Measurements from ENCODE around the gene CTSS.
"Not testable (repeated sequence)": the region's sequence is repeated elsewhere in the genome, so short reads cannot be mapped to it uniquely, and the experiment has no call there.

The CTSS gene

GRCh38 chr1:150772326-150772725 is 6.7 kb upstream of the CTSS start:
- no peak for DNase-seq

GRCh38 chr1:150767704-150768103 is 2.1 kb upstream of the CTSS start:
- DNase-seq: not testable (repeated sequence)

DNA sequence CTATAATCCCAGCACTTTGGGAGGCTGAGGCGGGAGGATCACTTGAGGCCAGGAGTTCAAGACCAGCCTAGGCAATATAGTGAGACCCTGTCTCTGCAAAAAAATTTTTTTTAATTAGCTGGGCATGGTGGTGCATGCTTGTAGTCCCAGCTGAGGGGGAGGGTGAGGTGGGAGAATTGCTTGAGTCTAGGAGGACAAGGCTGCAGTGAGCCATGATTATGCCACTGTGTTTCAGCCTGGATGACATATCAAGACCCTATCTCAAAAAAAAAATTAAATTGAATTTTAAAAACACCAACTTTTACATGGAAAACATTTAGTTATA is 361 bp upstream of the CTSS start:
- not testable (repeated sequence) for DNase-seq

GRCh38 chr1:150764617-150765101 is 919 bp downstream of the CTSS start:
- no peak for DNase-seq

- DNase-seq: no peak
Measured at GRCh38 chr1:150763018-150763417, 2.6 kb downstream of the CTSS start.

DNA sequence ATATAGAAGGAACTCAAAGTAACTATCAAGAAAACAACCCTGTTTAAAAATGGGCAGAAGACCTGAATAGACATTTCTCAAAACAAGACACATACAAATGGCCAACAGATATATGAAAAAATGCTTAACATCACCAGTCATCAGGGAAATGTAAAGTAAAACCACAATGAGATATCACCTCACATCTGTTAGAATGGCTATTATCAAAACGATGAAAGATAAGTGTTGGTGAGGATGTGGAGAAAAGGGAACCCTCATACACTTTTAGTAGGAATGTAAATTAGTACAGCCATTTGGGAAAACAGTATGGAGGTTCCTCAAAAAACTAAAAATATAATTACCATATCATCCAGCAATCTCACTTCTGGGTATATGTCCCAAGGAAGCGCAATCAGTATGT is 3.0 kb downstream of the CTSS start:
- no peak for DNase-seq

- no peak for DNase-seq
Measured at GRCh38 chr1:150761801-150762200, 3.8 kb downstream of the CTSS start.

- DNase-seq: no peak
Measured at GRCh38 chr1:150760013-150760412, 5.6 kb downstream of the CTSS start.

GRCh38 chr1:150753416-150753815 is 12.2 kb downstream of the CTSS start:
- no peak for DNase-seq

DNA sequence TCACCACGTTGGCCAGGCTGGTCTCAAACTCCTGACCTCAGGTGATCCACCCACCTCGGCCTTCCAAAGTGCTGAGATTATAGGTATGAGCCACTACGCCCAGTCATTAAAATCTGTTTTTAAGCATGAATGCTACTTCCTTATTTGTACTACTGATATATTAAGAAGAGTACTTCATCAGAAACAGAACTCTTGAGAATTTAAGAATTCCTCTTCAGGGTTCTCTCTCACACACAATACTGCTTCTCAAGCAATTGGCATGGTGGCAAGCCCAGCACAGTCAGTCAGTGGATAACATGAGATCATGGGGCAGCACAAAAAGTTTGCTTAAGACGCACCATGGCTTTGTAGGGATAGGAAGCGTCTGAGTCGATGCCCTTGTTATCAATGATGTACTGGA is 14.1 kb downstream of the CTSS start:
- no peak for DNase-seq

GRCh38 chr1:150749720-150750311 is 15.8 kb downstream of the CTSS start:
- DNase-seq: no peak

DNA sequence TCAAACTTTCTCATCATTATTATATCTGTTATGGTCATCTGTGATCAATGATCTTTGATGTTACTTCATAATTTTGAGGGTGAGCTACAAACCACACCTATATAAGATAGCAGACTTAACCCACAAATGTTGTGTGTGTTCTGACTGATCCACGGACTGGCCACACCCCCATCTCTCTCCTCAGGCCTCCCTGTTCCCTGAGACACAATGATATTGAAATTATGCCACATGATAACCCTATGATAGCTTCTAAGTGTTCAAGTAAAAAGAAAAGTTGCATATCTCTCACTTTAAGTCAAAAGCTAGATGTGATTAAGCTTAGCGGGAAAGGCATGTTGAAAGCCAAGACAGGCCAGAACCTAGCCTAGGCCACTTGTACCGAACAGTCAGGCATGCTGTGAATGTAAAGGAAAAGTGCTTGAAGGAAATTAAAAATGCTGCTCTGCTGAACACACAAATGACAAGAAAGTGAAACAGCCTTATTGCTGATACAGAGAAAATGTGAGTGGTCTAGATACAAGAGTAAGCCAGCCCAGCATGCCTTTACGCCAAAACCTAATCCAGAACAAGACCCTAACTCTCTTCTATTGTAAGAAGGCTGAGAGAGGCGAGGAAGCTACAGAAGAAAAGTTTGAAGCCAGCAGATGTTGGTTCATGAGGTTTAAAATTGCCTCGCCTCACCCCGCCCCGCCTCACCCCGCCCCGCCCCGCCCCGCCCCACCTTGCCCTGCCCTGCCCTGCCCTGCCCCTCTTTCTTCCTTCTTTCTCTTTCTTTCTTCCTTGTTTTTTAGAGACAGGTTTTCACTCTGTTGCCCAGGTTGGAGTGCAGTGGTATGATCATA is 16.5 kb downstream of the CTSS start:
- DNase-seq: no peak

GRCh38 chr1:150730130-150730721 is 35.4 kb downstream of the CTSS start:
- DNase-seq: no peak

- DNase-seq: no peak
Measured at GRCh38 chr1:150724336-150724735, 41.2 kb downstream of the CTSS start.

DNA sequence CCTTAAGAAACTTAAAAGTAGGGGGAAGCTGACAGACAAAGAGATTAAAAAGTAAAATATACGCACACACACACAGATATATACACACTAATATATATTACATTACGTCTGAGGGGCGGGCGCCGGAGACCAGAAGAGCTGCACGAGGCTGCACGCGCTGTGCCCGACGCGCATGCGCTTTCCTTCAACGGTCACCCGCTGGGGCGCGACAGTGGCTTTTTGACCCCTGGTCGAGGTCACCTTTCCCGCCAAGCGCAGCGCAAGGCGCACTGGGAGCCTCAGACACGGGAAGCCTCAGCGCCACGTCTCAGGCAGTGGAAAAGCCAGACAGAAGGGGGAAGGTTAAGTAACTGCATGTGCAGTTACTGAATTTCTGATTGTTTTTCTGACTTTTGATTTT is 44.9 kb downstream of the CTSS start, which contains the start of gene HORMAD1:
Gene HORMAD1 (minus strand): TSS at position 193 of the 400 bp plus-strand sequence. CDS start 1,390 bp downstream, outside the sequence.
- DNase-seq: no peak

- DNase-seq: no peak
Measured at GRCh38 chr1:150720098-150720497, 45.5 kb downstream of the CTSS start.

GRCh38 chr1:150718225-150718891 is 47.2 kb downstream of the CTSS start:
- DNase-seq: no peak

GRCh38 chr1:150709031-150709430 is 56.5 kb downstream of the CTSS start:
- DNase-seq: not testable (repeated sequence)

DNA sequence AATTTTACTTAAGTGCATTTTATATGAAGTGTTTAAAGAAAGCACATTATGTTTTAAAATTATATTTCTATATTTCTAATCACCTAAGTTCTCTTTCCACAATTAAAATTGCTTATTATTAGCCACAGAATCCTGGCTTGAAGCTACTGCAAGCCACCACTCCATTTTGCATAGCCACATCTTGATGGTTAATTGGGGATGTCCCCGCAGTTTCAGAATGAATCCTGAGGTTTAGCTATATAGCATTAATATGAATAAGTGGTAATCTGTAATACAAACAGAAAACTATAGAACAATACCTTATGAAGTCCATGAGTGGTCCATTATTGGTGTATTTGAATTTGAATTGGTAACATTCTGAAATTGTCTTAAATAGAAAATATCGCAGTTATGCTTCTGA is 57.0 kb downstream of the CTSS start:
- no peak for DNase-seq

GRCh38 chr1:150706091-150706490 is 59.5 kb downstream of the CTSS start:
- DNase-seq: no peak

DNA sequence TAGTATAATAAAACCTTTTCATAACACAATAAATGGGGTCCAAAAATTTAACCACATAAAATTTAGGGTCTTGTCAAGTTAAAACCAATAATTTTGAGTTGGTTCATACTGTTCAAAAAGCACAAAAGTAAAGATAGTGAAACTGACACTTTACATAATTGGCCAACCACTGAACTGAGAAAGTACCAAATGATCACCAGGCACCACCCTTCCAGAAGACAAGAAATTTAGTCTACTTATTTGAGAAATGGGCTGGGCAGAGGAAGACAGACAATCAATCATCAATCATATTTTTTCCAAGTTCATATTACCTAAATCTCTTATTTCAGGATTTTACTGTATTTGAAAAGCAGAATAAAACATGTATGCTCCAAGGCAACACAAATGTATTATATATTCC is 62.2 kb downstream of the CTSS start:
- DNase-seq: no peak

DNA sequence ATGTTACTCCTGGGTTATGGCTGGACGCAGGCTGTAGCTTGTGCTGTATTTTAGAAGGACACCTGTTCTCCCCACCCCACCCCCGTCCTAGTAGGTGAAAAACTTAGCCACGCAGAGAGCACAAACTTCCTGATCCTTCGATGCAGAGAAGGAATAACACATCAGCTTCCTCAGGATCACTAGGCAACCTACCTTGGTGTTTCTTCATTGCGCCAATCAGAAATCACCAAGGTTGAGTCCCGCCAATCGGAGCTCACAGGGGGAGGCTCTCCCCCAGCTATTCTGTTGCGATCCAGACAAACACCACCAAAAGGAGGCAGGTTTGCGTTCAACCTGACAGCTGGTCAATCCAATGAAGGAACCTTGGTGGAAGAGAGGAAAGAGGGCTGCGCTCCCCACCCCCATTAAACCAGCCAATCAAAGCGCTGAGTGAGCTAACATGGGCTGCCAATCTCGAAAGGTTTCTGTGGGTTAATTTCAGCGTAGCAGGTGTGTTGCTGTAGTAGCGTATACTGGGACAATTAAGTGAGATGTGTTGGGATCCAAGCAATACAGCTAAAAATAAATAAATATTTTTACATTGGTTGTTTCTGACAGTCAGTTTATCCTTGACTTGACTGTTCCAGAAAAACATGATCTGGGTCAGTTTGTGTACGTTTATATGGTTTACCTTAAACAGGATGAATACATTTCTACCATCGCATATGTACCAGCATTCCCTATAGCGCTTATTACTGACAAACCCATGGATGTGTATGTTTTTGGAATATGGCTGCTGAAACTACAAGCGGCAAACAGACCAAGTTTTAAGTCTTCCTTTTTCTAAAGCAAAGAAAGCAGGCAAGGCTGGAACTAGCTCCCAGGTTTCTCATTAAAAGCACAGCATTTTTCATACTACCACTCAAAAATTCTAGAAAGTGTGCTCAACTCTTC is 68.3 kb downstream of the CTSS start, which contains the start of gene GOLPH3L:
Gene GOLPH3L (minus strand): TSS at position 160 of the 933 bp plus-strand sequence. CDS start 2,316 bp downstream, outside the sequence.
- peak; percentile 91 for DNase-seq
